ENCODE results near the gene CERS4.

DNA sequence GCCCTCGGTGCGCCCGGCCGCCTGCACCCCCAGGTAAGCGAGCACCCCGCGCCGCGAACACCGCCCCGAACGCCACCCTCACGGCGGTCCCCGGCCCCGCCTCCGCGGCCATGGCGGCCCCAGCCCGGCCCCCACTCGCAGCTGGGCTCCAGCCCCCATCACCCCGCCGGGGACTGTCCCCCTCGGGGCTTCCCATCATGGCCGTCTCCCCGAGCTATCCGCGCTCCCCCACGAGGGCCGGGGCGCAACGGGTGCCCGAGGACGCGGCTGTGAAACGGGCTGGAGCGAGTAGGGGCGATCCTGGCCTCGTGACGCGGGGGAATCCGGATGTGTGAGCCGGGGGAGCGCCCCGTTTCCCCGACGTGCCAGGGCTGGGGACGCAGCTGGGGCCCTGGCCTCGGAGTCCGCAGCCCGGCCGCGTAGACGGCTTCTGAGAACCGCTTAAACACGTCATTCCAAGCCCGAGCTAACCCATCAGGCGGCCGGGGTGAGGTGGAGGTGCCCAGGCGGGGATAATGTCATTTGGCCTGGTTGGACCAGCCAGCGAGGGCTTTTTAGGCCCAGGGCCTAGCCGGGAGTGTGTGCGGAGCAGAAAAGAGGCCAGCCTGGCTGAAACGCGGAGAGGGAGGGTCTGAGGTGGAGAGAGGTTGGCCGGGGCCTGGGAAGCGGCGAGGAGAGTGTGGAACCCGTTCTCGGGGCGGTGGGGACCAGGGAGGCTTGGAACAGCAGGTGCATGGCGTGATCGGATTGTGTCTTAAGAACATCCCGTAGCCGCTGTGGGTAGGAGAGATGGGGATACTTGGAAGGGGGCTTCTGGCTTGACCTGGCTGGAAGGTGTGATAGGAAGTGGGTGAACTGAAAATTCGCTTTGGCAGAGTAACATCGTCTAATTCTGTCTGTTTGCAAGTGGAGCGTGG, 550 bp downstream of the CERS4 start:
- TF ChIP-seq POLR2A (IDR thresholded peaks at IDR 0.05): peak; percentile 76
- TF ChIP-seq, protein P1, sequence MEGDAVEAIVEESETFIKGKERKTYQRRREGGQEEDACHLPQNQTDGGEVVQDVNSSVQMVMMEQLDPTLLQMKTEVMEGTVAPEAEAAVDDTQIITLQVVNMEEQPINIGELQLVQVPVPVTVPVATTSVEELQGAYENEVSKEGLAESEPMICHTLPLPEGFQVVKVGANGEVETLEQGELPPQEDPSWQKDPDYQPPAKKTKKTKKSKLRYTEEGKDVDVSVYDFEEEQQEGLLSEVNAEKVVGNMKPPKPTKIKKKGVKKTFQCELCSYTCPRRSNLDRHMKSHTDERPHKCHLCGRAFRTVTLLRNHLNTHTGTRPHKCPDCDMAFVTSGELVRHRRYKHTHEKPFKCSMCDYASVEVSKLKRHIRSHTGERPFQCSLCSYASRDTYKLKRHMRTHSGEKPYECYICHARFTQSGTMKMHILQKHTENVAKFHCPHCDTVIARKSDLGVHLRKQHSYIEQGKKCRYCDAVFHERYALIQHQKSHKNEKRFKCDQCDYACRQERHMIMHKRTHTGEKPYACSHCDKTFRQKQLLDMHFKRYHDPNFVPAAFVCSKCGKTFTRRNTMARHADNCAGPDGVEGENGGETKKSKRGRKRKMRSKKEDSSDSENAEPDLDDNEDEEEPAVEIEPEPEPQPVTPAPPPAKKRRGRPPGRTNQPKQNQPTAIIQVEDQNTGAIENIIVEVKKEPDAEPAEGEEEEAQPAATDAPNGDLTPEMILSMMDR (IDR thresholded peaks at IDR 0.05): no peak

Data from right lobe of liver (tissue), 4 donors.